Activated CD4-positive, alpha-beta T cell treated with anti-CD3 and anti-CD28 coated beads, Interleukin-2, amount 50 U/mL, for 24 hours (primary cell): ENCODE results near the gene STX8.

Experiments
- DNase-seq, 2 donors: peaks; one replicate each; pipeline ENCODE4 v3.0.0-alpha.2; 2020; ENCODE audit warnings: low read depth in 1 of 2, low spot score in 1 of 2

STX8 gene

DNA sequence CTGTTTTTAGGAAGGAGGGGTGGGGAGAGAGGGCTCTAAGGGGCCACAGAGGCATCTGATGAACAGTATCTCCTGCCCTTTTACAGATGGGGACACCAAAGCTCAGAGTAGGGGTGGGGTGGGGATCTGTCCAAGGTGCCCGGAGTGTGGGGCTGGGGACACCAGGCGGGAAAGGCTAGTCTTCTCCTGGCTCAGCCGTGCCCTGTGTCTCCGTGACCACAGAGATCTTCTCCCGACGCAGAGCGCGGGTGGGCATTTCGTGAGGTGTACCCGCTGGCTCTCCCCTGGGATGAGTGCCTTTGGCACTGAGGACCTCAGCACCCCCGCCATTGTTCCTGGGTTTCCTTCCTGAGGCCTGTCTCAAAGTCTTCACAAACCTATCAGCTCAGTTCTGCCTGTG, 344.8 kb downstream of the STX8 start:
- no peak for DNase-seq

DNA sequence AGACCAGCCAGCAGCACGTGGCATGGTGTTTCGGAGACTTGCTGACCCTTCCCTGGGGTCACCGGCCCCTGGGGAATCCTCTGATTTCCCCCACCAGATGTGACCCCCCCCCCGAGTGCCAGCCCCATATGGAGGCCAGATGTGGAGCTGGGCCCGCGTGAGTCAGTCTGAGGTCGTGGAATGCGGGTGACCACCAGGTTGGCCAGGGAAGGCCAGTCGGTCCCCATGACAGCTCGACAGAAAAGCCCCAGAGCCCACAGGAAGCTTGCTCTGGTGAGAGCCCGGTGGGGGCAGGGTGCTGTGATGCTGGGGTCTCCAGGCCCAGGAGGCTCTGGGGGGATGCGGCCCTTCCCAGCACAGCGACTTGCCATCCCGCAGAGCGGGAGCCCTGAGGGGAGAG, 345.3 kb downstream of the STX8 start:
- DNase-seq = no peak

DNA sequence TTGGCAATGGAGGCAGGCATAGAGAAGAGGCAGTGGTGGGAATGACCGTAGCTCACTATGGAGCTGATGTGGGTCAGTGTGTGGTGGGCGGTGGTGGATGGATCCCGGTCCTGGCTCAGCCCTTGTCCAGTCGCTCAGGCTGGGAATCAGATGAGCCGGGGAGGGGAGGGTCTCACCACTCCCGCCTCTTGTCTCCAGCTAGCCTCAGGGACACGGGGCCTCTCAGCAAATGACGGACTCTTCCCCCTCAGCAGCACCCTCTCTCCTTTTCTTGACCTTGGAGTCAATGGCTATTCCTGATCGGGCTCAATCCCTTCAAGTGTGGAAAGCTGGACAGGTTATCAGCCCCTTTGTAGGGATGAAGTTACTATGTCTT, 345.8 kb downstream of the STX8 start:
- no peak for DNase-seq

DNA sequence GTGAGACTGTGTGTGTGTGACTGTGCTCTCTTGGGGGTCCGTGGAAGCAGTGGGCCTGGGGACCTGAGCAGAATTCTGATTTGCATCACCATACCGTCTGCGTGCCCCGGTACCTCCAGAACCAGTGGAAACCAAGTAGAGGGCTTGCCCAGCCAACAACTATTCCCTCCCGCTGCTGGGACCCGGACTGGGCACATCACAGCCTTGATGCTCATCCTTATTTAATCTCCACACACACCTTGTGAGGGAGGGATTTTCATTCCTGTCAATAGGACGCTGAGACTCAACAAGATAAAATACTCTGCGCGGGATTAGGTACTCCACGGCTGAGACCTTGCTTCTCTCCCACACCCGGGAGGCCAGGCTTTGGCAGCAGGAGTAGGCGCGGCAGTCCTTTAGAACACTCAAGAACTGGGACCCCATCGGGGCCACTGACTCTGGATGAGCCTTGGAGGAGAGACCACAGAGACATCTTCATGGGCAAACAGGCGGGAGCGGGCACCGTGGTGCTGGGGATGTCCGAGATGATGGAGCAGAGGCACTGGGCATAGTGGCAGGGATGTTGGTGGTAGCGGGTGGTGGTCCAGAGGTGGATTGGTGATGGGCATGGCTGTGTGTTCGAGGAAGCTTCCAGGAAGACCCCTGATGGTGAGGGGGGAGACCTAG, 346.3 kb downstream of the STX8 start:
- DNase-seq = no peak

DNA sequence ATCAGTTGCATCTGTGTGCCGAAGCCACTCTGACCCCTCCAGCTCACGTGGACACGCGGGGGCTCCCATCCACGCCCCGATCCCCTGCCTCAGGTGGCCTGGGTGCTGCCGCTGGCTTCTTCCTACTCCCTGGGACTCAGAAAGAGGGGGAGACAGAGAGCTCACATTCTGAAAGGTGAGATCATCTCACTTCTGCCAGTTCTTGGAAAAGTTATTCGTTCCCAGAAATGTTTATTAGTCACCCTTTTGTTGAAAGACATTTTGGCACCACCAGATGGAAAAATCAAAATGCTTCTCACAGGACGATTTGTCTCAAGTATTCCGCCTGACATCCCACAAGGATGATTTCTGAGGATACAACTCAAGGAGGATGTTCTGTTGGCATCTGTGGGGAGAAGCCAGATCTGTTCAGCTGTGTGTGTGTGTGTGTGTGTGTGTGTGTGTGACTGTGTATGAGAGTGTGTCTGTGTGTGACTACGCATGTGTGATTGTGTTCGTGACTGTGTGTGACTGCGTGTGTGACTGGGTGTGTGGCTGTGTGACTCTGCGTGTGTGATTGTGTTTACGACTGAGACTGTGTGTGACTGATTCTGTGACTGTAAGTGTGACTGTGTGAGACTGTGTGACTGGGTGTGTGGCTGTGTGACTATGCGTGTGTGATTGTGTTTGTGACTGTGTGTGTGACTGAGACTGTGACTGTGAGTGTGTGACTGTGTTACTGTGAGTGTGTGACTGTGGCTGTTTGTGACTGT, 347.0 kb downstream of the STX8 start:
- no peak for DNase-seq

DNA sequence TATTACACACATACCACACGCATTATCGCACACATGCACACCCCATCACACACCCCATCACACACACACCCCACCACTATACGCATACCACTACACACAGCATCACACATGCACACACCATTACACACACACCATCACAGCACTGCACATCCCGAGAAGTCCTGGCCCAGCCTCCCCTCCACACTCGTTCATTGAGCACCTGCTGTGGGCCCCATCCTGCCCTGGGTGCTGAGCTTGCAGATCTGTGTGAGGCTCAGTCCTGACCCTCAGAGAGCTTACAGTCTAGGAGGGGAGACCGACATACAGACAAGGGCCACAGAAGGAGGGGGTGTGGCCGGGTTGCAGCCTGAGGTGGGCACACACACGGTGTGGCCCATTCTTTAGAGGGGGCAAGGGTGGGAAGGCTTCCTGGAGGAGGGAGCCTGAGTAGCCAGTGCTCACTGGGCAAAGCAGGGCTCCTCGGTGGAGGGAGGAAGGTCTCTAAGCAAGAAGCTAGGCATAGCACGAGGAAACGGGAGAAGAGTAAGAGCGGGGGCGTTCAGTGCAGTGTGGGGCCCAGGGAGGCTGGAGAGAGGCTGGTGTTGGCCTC, 347.7 kb downstream of the STX8 start:
- no peak for DNase-seq

DNA sequence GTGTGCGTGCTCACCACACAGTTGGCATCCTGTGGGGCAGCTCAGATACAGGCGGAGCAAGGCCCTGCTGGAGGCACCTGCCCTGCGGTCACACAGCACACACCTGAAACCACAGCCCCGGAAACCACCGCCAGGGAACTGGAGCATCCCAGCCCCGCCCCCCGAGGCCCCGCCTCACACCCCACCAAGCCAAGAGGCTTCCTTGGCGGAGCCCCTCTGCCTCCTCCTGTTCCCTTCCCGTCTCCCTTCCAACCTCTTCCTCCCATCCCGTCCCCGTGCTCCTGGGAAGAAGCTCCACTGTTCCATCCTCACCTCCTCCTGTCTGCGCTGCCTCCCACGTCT, 348.9 kb downstream of the STX8 start:
- no peak for DNase-seq

DNA sequence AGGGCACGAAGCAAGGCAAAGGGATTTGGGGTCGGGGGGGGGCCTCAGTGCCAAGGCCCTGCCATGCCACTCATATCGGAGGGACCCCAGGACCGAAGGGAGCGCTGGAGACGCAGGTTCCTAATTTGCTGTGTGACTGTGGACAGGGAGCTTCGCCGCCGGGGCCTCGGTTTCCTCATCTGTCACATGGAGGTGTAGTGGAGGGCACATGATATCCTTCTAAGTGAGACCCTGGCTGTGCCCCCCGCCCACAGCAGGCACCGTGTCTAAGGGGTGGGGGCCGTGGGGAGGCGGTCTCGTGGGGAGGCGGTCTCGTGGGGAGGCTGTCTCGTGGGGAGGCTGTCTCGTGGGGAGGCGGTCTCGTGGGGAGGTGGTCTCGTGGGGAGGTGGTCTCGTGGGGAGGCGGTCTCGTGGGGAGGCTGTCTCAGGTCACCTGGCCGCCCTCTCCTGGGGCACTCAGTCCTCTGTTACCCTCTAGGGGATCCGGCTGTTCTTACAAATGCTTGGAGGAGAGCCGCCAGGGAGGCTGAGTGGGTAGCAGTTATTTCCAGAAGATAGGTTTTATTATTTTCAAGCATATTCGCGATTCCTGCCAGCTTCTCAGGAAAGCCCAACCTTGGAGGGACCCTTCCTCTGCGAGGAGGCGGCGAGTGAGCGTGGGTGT, 349.4 kb downstream of the STX8 start:
- DNase-seq = no peak

DNA sequence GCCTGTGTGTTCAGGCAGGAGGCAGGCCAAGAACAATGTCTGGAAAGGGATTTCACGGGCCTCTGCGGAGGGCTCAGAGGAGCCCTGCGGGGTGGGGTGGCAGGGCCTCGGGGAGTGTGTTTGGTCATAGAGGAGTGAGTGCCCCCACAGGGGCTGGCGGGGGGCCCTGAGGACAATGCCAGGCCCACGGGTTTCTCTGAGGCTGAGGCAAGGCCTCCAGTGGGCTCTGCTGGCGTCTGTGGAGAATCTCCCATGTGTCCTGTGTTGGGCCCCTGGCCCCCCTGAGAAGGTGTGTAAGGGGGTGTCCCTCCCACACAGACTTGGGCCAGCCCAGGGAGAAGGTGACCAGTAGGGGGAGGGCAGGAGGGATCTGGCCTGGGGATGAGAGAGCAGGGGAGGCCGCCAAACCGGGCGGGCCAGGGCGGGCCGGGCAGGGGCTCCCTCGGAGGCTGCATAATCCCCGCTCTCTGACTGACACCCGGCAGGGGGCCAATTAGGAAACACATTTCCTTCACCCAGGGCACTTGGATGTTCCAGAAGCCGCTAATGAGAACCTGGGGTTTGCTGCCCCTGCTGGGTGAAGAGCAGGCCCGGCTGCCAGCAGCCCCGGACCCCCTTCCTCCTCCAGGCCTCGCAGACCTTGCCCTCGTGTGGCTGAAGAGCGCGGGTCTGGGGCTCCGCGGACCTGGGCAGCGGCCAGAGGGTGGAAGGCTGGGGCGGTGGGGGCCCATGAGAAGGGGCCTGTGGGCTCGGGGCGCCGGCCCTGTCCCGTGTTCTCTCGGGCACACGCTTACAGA, 350.1 kb downstream of the STX8 start:
- no peak for DNase-seq

DNA sequence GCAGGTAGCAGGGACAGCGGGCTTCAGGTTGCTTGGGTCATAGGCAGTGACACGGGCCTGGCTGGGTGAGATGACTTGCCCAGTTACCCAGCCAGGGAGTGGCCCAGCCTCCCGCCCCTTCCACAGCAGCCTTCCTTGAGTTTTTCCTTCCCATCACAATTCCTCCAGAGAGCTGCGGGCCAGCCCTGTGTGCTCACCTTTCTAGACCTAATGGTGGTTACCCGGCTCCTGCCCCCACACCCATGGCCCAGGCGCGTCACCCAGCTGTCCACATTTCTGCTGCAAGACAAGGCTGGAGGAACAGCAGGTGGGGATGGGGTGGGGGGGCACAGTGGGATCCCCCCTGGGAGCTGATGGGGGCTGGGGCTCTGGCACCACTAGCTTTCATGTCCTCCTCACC, 351.1 kb downstream of the STX8 start:
- DNase-seq = no peak

DNA sequence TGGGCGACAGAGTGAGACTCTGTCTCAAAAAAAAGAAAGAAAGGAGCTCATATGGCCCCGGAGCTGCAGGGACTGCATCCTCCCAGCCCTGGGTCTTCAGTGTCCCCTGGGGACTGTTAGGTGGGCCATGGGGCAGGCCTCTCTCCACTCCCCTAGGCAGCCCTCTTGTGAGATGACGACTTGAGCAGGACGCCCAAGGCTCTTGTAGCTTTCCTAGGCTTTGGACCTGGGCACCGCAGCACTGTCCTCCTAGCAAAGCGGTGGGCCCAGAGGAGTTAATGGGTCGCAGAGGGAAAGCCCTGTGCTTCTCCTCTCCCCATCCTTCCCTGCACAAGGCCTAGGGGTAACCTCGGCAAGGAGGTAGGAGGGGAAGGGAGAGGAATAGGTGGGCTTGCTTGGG, 352.1 kb downstream of the STX8 start:
- DNase-seq = no peak

DNA sequence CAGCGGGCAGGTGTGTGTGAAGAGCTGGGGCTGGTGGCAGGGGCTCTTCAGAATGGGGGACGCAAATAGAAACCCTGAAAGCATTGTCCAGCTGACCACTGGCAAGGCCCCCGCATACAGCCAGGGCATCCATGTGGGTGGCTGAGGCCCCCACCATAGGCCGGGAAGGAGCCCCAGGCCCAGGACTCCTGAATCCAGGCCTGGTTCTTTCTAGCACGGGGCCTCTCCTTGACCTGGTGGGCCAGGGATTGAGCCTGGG, 353.8 kb downstream of the STX8 start:
- DNase-seq = no peak

DNA sequence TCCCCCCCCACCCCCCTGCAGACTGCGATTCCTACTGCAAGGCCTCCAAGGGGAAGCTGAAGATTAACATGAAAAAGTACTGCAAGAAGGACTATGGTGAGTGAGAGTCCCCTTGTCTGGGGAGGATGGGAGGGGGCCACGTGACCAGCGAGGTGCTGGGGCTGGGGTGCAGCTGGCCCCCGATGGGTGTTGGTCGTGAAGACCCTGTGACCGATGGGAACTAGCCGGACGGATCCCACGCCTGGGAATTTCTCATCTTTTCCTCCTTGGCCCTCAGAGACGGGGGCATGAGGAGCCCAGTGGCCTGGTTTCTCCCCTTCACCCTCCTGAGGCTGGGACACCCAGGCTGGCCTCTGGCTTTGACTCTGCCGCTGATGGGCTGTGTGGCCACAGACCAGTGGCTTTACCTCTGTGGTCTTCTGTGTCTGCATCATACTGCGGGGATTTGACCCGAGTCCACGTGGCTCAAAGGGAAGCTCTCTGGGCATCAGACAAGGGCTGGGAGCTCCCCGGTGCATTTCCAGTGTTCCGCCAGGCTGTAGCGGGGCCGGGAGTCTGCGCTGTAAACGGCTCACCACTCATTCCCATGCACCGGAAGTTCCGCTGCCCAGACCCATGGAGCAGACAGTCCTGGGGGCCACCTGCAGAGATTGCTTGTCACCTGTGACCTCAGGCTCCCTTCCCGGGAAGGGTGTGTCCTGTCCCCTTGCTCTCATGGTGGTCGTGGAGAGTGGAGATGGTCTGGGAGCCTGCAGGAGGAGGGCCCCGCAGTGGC, 354.3 kb downstream of the STX8 start:
- no peak for DNase-seq

DNA sequence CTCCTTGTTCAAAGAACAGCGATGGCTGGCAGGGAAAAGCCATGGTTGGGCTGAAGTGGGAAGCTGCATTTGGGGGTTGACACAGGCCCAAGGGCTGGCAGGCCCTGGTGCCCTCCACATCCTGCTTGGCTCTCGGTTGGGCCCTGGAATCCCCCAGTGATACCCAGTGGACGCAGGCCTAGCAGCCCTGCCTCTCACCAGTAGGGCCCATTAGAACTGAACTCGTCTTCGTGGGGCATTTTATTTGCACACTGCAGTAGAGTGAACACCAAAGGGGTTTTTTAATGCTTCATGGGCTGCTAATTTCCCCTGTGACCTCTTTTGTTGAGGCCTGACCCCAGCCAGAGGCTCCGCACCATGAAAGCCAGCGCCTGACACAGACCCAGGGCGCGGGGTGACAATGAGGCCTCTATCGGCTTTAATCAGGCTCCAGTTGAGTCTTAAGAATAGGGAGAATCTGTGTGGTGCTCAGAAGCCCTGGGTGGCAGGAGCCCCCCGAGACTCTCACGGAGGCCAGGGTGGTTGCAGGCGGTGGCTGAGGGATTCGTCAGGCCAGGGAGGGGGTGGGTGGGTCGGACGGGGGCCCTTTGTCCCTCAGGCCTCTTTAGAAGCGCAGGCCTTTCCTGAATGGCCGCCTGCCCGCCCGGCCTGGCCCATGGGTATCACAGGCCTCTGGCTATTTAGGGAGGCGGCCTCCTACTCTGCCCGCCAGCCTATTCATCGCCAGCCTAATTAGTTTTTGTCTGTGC, 355.0 kb downstream of the STX8 start:
- no peak for DNase-seq

DNA sequence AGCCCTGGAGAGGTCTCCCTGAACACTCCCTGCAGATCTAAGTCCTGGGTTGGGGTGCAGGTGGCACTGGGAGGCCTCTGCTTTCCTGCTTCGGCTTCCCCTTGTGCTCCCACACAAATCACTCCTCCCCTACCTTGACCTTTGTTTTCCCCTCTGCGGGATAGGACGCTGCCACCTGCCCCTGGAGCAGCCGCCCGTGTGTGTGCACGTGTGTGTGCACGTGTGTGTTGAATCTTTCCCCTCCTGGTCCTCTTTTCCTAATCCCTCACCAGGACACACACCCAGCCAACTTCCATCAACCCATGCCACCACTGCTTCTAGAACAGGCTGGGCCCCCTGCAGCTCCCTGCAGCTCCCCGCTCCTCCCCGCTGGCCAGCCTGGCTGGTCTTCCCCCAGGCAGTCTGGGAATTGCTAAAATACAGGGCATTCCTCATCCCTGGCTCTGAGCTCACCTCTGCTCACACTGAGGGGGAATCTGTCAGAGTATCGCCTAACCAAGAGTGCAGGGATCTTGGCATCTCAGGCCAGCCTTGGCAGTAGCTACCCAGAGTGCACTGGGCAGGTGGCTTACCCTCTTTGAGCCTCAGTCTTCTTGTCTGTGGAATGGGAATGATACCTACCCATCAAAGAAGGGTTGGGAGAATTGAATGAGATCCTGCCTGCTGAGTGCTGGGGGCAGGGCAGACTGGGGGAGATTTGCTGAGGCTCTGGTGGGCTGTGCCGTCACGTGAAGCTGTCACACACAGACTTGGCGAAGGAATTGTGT, 355.8 kb downstream of the STX8 start:
- DNase-seq = no peak

DNA sequence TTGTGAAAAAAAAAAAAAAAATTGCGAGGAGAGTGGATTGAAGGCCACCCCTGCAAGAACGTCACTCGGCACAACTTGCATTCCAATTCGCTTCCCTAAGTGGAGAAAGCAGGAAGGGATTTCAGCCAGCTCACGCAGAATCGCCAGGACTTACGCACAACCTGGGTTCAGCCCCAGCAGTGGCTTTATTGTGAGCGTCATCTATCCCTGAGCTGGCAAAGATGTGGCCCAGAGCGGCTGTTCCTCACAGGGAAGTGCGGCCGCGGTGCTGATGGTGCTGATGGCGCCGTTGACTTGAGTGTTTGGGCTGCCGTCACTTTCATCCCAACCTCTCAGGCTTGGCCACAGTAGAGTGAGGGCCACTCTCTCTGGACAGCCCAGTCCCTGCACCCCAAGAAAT, 356.7 kb downstream of the STX8 start:
- DNase-seq = no peak

DNA sequence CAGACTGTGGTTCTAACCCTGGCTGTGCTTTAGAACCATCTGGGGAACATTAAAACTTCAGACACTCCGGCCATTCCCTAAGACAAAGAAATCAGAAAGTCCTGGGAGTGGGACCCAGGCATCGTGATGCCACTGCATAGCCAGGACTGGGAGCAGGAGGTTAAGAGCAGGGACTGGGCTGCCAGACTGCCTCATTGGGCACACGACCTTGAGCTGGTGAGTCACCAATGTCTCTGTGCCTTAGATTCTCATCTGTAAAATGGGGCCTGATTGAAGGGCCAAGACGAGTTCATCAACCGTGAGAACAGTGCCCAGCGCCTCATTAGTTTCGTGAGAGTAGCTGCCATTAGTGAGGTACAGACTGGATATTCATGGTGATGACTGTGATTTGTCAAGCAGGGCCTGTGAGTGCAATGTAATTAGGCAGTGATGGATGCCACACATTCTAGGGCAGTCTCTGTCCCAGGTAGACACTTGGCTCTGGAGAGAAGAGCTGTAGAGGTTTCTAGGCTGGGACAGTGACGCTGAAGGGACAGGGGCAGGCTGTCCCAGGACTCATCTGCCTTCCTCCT, 357.5 kb downstream of the STX8 start:
- no peak for DNase-seq

DNA sequence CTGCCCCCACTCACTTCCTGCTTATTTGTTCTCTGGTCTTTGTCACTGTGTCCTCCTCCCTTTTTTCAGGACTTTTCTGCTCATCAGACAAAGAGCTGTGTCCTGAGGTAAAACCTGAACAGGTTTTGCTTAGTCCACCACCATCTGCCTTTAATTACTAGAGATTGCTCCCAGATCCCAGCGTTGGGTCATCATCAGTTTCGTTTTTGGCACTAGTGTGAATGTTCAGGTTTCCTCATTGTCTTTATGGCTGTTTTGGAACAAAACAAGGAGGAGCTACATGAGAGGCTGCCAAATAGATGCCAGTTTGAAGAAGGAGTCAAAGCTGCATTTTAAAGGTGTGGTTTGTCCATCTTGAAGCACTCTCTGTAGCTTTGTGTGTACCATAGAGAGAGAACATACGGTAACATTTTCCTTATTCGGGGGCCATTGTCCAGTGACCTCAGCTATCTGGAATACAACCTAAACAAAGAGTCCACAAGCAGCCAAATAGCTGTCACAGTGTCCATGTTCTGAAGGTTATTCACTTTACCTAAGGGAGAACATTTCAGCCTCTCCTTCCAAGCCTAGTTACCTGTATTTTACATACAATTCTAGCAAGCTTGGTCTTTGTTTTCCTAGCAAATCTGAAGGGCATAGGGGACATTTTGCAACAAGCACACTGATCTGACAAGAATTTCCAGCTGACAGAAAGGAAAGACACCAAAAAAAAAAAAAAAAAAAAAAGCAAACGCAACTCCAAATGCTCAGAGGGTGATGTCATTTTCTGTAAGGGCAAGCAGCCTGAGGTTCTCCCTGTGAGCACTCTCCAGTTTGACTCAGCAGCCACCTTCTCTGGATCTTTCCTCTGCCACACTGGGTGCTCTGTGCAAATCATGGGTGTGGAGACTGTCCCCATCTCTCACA, 358.2 kb downstream of the STX8 start:
- DNase-seq = no peak
